ENCODE results near the gene ADAD2. TPM values are rescaled to one million over a fixed set of nuclear protein-coding genes. Genes with fewer than 3 reads are reported as not detected.

ADAD2 gene
- total and polyA plus RNA-seq, 2 of the 4 experiments (the other 2 are of a cell fraction), result not detected

GRCh38 chr16:84207879-84208278 is 16.9 kb downstream of the ADAD2 start:
- Histone ChIP-seq H2BK5ac (ENCODE audit: low read depth, low read length, poor library complexity, severe bottlenecking) (no peak overlapping the region), H3K4ac (ENCODE audit: low read depth, low read length) (no peak overlapping the region), H3K18ac (ENCODE audit: low read depth, low read length) (no peak overlapping the region), H2BK20ac (ENCODE audit: low read depth, low read length) (no peak overlapping the region), H3K14ac (replicated peaks; ENCODE audit: low read depth, low read length) (no peak overlapping the region), H3K4me1 (ENCODE audit: control insufficient read depth, insufficient read depth, low read length) (no peaks in the 10 kb centered on the region), H3K27me3 (ENCODE audit: control insufficient read depth, insufficient read depth, low read length) (peaks cover 35% of the 10 kb centered on the region), H3K79me1 (ENCODE audit: low read depth in 1 of 2, low read length in 2 of 2) (no peaks in the 10 kb centered on the region), H4K8ac (ENCODE audit: low read depth in 2 of 2, low read length in 2 of 2) (no peak overlapping the region), H4K91ac (ENCODE audit: insufficient read depth, low read depth, low read length) (no peak overlapping the region), H4K5ac (ENCODE audit: low read depth, low read length) (no peak overlapping the region), H2BK15ac (ENCODE audit: low read depth, low read length) (no peak overlapping the region), H3K9me1 (ENCODE audit: insufficient read depth, low read length) (no peaks in the 10 kb centered on the region), H2AK9ac (replicated peaks; ENCODE audit: low read depth, low read length, poor library complexity) (no peak overlapping the region), H3K9ac (ENCODE audit: low read depth, low read length) (no peak overlapping the region), H2AFZ (replicated peaks; ENCODE audit: low read length, poor library complexity) (no peak overlapping the region), H4K20me1 (ENCODE audit: insufficient read depth, low read length) (no peaks in the 10 kb centered on the region), H2BK120ac (ENCODE audit: low read depth, low read length) (no peak overlapping the region), H3K4me3 (ENCODE audit: insufficient read depth, low read depth, low read length) (no peak overlapping the region), H3K27ac (ENCODE audit: insufficient read depth, low read length) (no peak overlapping the region), H3K56ac (ENCODE audit: extremely low read depth, insufficient read depth, low read length) (no peak overlapping the region), H3K36me3 (ENCODE audit: control insufficient read depth, insufficient read depth, low read length) (no peaks in the 10 kb centered on the region), H3K9me3 (ENCODE audit: control insufficient read depth, insufficient read depth, low read length) (peaks cover 2% of the 10 kb centered on the region; the same call in 1 of the 2 replicates), H3K4me2 (ENCODE audit: low read depth, low read length) (no peak overlapping the region), H2AK5ac (ENCODE audit: low read depth, low read length) (no peak overlapping the region), H3K23ac (ENCODE audit: low read depth, low read length) (no peak overlapping the region)
- no TSS peak for BruUV-seq (replicated peaks)
- intact Hi-C loops (cut with micrococcal nuclease) (no loop called here), dilution Hi-C loops (cut with HindIII; ENCODE audit: low sequenced_read_pairs, unreplicated experiment) (no loop called here), in situ Hi-C loops (cut with MboI; ENCODE audit: low sequenced_read_pairs) (no loop called here)
- WGBS, 2 experiments (ENCODE audit: extremely low coverage in 2 of 2, insufficient read length in 1 of 2), result 43% methylated on average over 4 of the region's 8 CpGs; no CpG with 5 or more reads in 1 of the 2 experiments
- no peak for ATAC-seq (ENCODE audit: low read depth)
- no peak for TF ChIP-seq SMC3 (IDR thresholded peaks at IDR 0.05; ENCODE audit: low read depth, low read length)
- no peak for TF ChIP-seq MAZ (IDR thresholded peaks at IDR 0.05; ENCODE audit: borderline replicate concordance, low read depth, low read length)
- no peak for TF ChIP-seq RCOR1 (IDR thresholded peaks at IDR 0.05; ENCODE audit: insufficient replicate concordance, low read length)
- no peak for TF ChIP-seq MAFK (IDR thresholded peaks at IDR 0.05; ENCODE audit: low read depth, low read length)
- TF ChIP-seq USF2 (IDR thresholded peaks at IDR 0.05; ENCODE audit: low read depth, low read length), result no peak
- TF ChIP-seq CTCF (conservative IDR thresholded peaks at IDR 0.05; ENCODE audit: low read depth, low read length), result no peak
- no peak for TF ChIP-seq CEBPB (IDR thresholded peaks at IDR 0.05; ENCODE audit: low read depth, low read length)
- TF ChIP-seq FOS (IDR thresholded peaks at IDR 0.05; ENCODE audit: low read depth, low read length), result no peak
- TF ChIP-seq NFE2L2 (IDR thresholded peaks at IDR 0.05; ENCODE audit: low read depth, low read length), result no peak
- TF ChIP-seq POLR2A (IDR thresholded peaks at IDR 0.05; ENCODE audit: low read depth, low read length), result no peak
- POLR2A ChIA-PET (ENCODE audit: unreplicated experiment), result no interaction called here
- no peak for DNase-seq
- CTCF ChIA-PET, result interaction anchor here (1.0 kb wide), 1 partner anchor 21 kb away, joined by 3 read pairs; the partner anchor contains the start of gene TAF1C

Data from IMR-90 (cell line).